Choroid plexus epithelial cell (primary cell): ENCODE data around the gene DDX10.
"Not testable (repeated sequence)": the region's sequence is repeated elsewhere in the genome, so short reads cannot be mapped to it uniquely, and the experiment has no call there.

Experiments
- DNase-seq: peaks from one replicate; pipeline ENCODE4 v3.0.0-alpha.2; 2010; ENCODE audit warnings: low read depth
- H3K4me3 ChIP-seq: 2 replicates; pipeline ENCODE4 v1.5.1; 2011; ENCODE audit warnings: low read depth, mild to moderate bottlenecking, control low read depth, low read length, moderate library complexity
- TF ChIP-seq, protein P1 (sequence below): conservative IDR thresholded peaks from 2 replicates; pipeline ENCODE4 v1.5.1; 2011; ENCODE audit warnings: low read depth, mild to moderate bottlenecking, control low read depth, inconsistent platforms, low read length, moderate library complexity

DDX10 gene

DNA sequence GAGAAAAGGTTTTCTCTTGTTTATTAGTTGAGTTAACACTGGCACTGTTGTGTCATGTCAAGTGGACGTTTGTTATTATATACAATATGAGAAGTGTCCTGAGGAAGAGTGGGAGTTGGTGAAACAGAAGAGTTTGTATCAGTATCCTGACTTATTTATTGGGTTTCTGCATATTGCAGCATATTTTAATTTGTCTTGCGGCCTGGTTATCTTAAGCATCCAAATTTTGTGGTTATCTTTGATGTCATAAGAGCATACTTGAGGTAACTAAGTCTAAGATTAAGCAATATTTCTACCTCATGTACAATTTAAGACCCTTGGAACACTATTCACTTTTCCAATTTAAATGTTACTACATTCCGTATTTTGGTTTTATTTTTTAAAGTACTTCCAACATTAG is 103.5 kb downstream of the DDX10 start:
- TF ChIP-seq, protein P1, sequence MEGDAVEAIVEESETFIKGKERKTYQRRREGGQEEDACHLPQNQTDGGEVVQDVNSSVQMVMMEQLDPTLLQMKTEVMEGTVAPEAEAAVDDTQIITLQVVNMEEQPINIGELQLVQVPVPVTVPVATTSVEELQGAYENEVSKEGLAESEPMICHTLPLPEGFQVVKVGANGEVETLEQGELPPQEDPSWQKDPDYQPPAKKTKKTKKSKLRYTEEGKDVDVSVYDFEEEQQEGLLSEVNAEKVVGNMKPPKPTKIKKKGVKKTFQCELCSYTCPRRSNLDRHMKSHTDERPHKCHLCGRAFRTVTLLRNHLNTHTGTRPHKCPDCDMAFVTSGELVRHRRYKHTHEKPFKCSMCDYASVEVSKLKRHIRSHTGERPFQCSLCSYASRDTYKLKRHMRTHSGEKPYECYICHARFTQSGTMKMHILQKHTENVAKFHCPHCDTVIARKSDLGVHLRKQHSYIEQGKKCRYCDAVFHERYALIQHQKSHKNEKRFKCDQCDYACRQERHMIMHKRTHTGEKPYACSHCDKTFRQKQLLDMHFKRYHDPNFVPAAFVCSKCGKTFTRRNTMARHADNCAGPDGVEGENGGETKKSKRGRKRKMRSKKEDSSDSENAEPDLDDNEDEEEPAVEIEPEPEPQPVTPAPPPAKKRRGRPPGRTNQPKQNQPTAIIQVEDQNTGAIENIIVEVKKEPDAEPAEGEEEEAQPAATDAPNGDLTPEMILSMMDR: no peak
- peak; percentile 86 for DNase-seq
- no peak overlapping the region for H3K4me3 ChIP-seq

DNA sequence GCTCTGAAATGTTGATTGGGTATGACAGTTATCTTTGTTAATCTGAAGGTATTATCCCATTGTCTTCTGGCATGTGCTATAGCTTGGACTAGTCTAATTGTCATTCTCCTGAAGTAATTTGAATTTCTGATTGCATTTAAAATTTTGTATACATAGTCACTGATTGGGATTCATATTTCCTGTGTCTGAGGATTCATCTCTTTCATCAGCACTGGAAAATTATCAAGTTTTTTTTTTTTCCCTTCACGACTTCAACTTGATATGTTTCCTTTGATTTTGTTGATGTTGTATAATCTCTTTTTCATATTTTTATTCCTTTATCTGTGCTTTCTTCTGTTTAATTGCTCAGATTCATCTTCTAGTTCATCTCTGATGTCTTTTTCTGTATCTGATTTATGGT is 104.1 kb downstream of the DDX10 start:
- no peak overlapping the region for H3K4me3 ChIP-seq
- TF ChIP-seq, protein P1: no peak
- DNase-seq: no peak

GRCh38 chr11:108774037-108774730 is 109.3 kb downstream of the DDX10 start:
- TF ChIP-seq, protein P1: no peak
- H3K4me3 ChIP-seq: no peak overlapping the region
- no peak for DNase-seq

DNA sequence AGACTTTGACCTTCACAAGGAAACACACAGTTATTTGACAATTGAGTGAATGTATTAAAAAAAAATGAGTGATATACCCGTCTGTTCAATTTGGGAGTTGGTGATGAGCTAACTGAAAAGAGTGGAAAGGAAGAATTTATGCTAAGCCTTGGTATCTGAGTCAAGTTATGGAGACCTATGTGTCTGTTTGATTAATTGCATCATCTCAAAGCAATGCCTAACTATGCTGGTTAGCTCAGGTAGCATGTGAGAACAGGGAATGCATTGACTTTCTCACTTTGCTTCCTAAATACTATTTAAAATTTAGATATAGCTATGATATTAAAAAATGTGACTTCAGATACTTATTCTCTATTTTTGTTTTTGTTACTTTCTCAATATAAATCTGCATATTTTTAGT is 110.5 kb downstream of the DDX10 start:
- no peak overlapping the region for H3K4me3 ChIP-seq
- peak; percentile 33 for DNase-seq
- TF ChIP-seq, protein P1: no peak

- H3K4me3 ChIP-seq, DNase-seq: not testable (repeated sequence)
Measured at GRCh38 chr11:108779147-108779546, 114.3 kb downstream of the DDX10 start.

- no peak overlapping the region for H3K4me3 ChIP-seq
- TF ChIP-seq, protein P1: no peak
- DNase-seq: no peak
Measured at GRCh38 chr11:108780119-108780518, 115.2 kb downstream of the DDX10 start.

- DNase-seq: no peak
- H3K4me3 ChIP-seq: no peak overlapping the region
- TF ChIP-seq, protein P1: no peak
Measured at GRCh38 chr11:108781946-108782345, 117.1 kb downstream of the DDX10 start.
